ENCODE results near the gene EFCC1. TPM values are rescaled to one million over a fixed set of nuclear protein-coding genes. Genes with fewer than 3 reads are reported as not detected.

EFCC1 gene
- total RNA-seq, 1 experiment from 2014 or later: 1.0 TPM

DNA sequence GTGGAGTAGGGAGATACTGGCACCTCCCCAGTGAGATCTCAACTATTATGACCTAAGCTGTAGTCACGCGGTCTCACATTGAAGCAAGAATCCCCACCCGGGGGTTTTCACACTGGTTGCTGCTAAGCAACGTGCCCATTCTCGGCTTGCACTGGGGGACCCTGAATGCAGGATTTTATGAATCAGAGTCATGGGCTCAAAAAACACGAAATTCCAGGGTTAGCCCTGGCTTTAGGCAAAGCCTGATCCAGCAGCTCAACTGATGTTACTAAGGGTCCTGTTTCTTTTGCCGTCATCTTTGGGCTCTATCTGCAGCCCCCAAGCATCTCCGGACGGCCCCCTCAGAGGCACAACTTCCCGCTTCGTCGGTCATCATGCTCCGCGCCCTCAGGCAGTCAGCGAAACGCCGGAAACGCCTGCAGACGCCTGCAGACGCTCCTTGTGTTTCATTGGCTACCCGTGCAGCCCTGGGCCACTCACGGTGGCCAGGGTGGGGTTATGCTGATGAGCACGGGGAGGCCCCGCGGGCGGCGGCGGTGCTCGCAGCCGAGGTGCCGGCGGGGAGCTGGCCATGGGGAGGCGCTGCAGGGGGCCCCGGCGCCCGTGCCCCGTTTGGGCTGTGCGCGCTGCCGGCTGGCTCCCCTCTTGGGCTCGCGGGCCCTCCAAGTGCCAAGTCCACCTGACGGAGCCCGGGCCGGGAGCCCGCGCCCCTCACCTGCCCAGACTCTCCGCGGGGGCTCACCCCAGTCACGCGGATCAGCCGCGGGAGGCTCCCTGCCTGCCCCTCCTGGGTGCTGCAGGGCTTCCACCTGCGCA, 25.8 kb downstream of the EFCC1 start:
- TSS peak; percentile 90 for BruUV-seq (replicated peaks)
- intact Hi-C loops (cut with micrococcal nuclease): loop anchor here (10.0 kb wide), 1 partner anchor 218 kb away; the partner anchor contains the start of gene COPG1
- POLR2A ChIA-PET: interaction anchor here (0.6 to 2.1 kb wide), 7 partner anchors 11 to 95 kb away, joined by 3 to 10 read pairs (median 5); partner anchors contain the start of gene RAB43

More for the DNA sequence above, 25.8 kb downstream of the EFCC1 start:
- no peaks in the 10 kb centered on the region for H3K9me3 ChIP-seq (ENCODE audit: control insufficient read depth in 1 of 2, insufficient read depth in 1 of 2, low read depth in 1 of 2, low read length in 2 of 2)
- H3K36me3 ChIP-seq (ENCODE audit: control insufficient read depth in 1 of 2, insufficient read depth in 2 of 2, low read length in 2 of 2): no peaks in the 10 kb centered on the region
- H4K20me1 ChIP-seq (ENCODE audit: insufficient read depth): no peaks in the 10 kb centered on the region
- H3K9me2 ChIP-seq (ENCODE audit: insufficient read depth): no peaks in the 10 kb centered on the region
- H3K27ac ChIP-seq (ENCODE audit: low read depth, low read length): peak overlapping the region; percentile 30; the same call in 1 of the 2 replicates
- H2AFZ ChIP-seq (ENCODE audit: low read depth, low read length, poor library complexity, severe bottlenecking): peak overlapping the region; percentile 94
- no peaks in the 10 kb centered on the region for H3K79me2 ChIP-seq (ENCODE audit: insufficient read depth, low read length)
- peak; percentile 56 for TF ChIP-seq POLR2A (IDR thresholded peaks at IDR 0.05; ENCODE audit: borderline replicate concordance, extremely low read depth, insufficient read depth, insufficient read length)
- no peak; the same call in 1 of the 2 replicates for TF ChIP-seq ELF1 (IDR thresholded peaks at IDR 0.05; ENCODE audit: borderline replicate concordance, low read depth)
- TF ChIP-seq, protein P1, sequence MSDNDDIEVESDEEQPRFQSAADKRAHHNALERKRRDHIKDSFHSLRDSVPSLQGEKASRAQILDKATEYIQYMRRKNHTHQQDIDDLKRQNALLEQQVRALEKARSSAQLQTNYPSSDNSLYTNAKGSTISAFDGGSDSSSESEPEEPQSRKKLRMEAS (IDR thresholded peaks at IDR 0.05): peak; percentile 97
- no peak for TF ChIP-seq SRF (IDR thresholded peaks at IDR 0.05; ENCODE audit: low read depth)
- no peak for TF ChIP-seq EZH2phosphoT487 (IDR thresholded peaks at IDR 0.05; ENCODE audit: borderline replicate concordance)
- TF ChIP-seq SIN3A (IDR thresholded peaks at IDR 0.05; ENCODE audit: low read depth): no peak
- no peak for TF ChIP-seq JUND (IDR thresholded peaks at IDR 0.05)
- TF ChIP-seq ZFX (IDR thresholded peaks at IDR 0.05): no peak
- peak; percentile 56; the same call in 1 of the 2 replicates for TF ChIP-seq SP1 (IDR thresholded peaks at IDR 0.05; ENCODE audit: low read depth)
- TF ChIP-seq, protein P2, sequence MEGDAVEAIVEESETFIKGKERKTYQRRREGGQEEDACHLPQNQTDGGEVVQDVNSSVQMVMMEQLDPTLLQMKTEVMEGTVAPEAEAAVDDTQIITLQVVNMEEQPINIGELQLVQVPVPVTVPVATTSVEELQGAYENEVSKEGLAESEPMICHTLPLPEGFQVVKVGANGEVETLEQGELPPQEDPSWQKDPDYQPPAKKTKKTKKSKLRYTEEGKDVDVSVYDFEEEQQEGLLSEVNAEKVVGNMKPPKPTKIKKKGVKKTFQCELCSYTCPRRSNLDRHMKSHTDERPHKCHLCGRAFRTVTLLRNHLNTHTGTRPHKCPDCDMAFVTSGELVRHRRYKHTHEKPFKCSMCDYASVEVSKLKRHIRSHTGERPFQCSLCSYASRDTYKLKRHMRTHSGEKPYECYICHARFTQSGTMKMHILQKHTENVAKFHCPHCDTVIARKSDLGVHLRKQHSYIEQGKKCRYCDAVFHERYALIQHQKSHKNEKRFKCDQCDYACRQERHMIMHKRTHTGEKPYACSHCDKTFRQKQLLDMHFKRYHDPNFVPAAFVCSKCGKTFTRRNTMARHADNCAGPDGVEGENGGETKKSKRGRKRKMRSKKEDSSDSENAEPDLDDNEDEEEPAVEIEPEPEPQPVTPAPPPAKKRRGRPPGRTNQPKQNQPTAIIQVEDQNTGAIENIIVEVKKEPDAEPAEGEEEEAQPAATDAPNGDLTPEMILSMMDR (IDR thresholded peaks at IDR 0.05 in 2 of 3, conservative IDR thresholded peaks at IDR 0.05 in 1 of 3; ENCODE audit: borderline replicate concordance in 1 of 3, insufficient read depth in 1 of 3, low read depth in 2 of 3, low read length in 2 of 3): peak in 2 of 3 experiments; percentile 63 to 74; a peak in 5 of 6 replicates
- peak; percentile 93 for TF ChIP-seq POLR2AphosphoS5 (IDR thresholded peaks at IDR 0.05; ENCODE audit: low read depth, low read length)
- no peak for TF ChIP-seq REST (IDR thresholded peaks at IDR 0.05; ENCODE audit: low read depth)
- no peak for TF ChIP-seq EGR1 (IDR thresholded peaks at IDR 0.05; ENCODE audit: low read depth)
- no peak for TF ChIP-seq FOSL1 (IDR thresholded peaks at IDR 0.05; ENCODE audit: low read depth)
- H3K4me1 ChIP-seq (ENCODE audit: control insufficient read depth in 1 of 2, insufficient read depth in 2 of 2, low read length in 2 of 2): peaks cover 6 to 19% of the 10 kb centered on the region in 2 experiments
- CTCF ChIA-PET: interaction anchor here (0.8 to 3.1 kb wide), 7 partner anchors 10 to 290 kb away, joined by 3 to 25 read pairs (median 5); a partner anchor contains a TSS
- DNase-seq (ENCODE audit: low read depth, low spot score) (peak; percentile 87), ATAC-seq (peak; percentile 100)
- H3K4me3 ChIP-seq (replicated peaks in 1 of 2; ENCODE audit: low read depth in 1 of 2, low read length in 2 of 2): peak overlapping the region; percentile 45 to 64
- peak overlapping the region; percentile 67 for H3K9ac ChIP-seq (ENCODE audit: low read length)
- no peaks in the 10 kb centered on the region for H3K27me3 ChIP-seq (ENCODE audit: insufficient read depth, low read length)
- RAD21 ChIA-PET (ENCODE audit: low non-redundant PET in 1 of 2, low total read pairs in 2 of 2, uncharacterized antibody in 2 of 2, unreplicated experiment in 2 of 2): no interaction called here
- H3K4me2 ChIP-seq (ENCODE audit: low read length): peak overlapping the region; percentile 97
